ENCODE results near the gene NOS1AP. TPM values are rescaled to one million over a fixed set of nuclear protein-coding genes. Genes with fewer than 3 reads are reported as not detected.

NOS1AP gene
- total and polyA plus RNA-seq, 2 donors (not counting 3 experiments of a cell fraction or from before 2014, with no cell fraction given): 1.3 to 5.4 TPM

DNA sequence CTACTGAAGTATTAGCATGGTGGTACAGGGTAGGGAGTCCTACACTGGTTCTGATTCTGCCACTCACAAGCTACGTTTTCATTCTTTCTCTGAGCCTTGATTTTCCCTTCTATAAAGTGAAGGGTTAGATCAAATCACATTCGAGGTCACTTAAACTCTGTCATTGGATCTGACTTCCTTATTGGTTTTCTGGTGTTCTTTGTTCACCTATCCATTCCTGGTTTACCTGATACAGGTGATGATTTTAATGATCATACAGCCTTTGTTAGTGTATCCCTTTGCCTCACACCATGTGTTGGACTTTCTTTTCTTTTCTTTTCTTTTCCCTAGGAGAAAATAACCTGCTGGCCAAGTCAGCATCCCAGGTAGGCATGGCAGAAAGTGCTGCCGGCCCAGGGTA is 74.8 kb downstream of the NOS1AP start:
- ChIA-PET POLR2A (no interaction called here), CTCF (no interaction called here)
- dilution Hi-C loops (cut with MboI; ENCODE audit: extremely low pct_ligation_motif_present, low sequenced_read_pairs): no loop called here
- Histone ChIP-seq H3K79me2 (ENCODE audit: control insufficient read depth, insufficient read depth, low read length) (no peaks in the 10 kb centered on the region), H3K4me2 (ENCODE audit: insufficient read depth, low read length) (no peak overlapping the region), H3K36me3 (ENCODE audit: control insufficient read depth in 2 of 2, extremely low read depth in 1 of 2, insufficient read depth in 2 of 2, low read length in 2 of 2) (no peaks in the 10 kb centered on the region), H3K27ac (ENCODE audit: insufficient read depth, low read depth, low read length) (no peak overlapping the region), H3K27me3 (ENCODE audit: control insufficient read depth in 2 of 2, insufficient read depth in 2 of 2, low read length in 2 of 2) (no peaks in the 10 kb centered on the region), H3K9me3 (replicated peaks; ENCODE audit: control insufficient read depth, insufficient read depth, low read length) (no peaks in the 10 kb centered on the region), H3K4me3 (replicated peaks in 1 of 3; ENCODE audit: insufficient read depth in 1 of 3, low read depth in 1 of 3, low read length in 3 of 3) (no peak overlapping the region), H4K20me1 (replicated peaks; ENCODE audit: control insufficient read depth, extremely low read depth, insufficient read depth, low read length) (no peaks in the 10 kb centered on the region), H2AFZ (ENCODE audit: low read depth, low read length) (no peak overlapping the region), H3K9me1 (replicated peaks; ENCODE audit: control insufficient read depth, extremely low read depth, insufficient read depth, low read length) (no peaks in the 10 kb centered on the region), H3K9ac (replicated peaks; ENCODE audit: extremely low read depth, insufficient read depth, low read length) (no peak overlapping the region), H3K4me1 (ENCODE audit: control insufficient read depth, extremely low read depth, insufficient read depth, low read length) (no peaks in the 10 kb centered on the region)
- no peak for TF ChIP-seq POLR2AphosphoS5 (IDR thresholded peaks at IDR 0.05; ENCODE audit: insufficient read depth, low read depth, low read length)
- TF ChIP-seq, protein P1, sequence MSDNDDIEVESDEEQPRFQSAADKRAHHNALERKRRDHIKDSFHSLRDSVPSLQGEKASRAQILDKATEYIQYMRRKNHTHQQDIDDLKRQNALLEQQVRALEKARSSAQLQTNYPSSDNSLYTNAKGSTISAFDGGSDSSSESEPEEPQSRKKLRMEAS (IDR thresholded peaks at IDR 0.05; ENCODE audit: insufficient read depth, insufficient read length): no peak
- FAIRE-seq (no peak), DNase-seq (ENCODE audit: low read depth, low spot score) (no peak)
- no TSS peak for BruUV-seq (replicated peaks)
- intact Hi-C loops (cut with micrococcal nuclease): no loop called here

DNA sequence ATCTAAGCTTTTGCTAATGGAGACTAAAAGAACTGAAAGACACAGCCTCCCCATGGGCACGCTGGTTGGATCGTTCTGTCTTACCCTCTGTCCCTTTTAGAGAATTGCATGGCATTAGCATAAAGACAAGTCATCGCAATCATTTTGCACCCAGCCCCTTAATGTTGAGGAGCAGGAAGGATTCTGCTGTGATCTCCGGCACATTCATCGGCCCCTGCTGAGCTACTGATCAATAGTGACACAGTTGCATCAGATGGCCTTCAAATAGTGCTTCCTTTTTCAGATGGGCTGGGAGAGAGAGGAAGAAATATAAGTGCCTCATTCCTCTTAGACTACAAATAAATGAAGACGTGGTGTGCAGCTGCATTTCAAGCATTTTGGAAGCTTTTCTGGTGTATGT is 75.4 kb downstream of the NOS1AP start:
- Histone ChIP-seq H3K9ac (replicated peaks; ENCODE audit: extremely low read depth, insufficient read depth, low read length) (no peak overlapping the region), H3K9me1 (replicated peaks; ENCODE audit: control insufficient read depth, extremely low read depth, insufficient read depth, low read length) (no peaks in the 10 kb centered on the region), H3K4me3 (replicated peaks in 1 of 3; ENCODE audit: insufficient read depth in 1 of 3, low read depth in 1 of 3, low read length in 3 of 3) (no peak overlapping the region), H2AFZ (ENCODE audit: low read depth, low read length) (no peak overlapping the region), H3K9me3 (replicated peaks; ENCODE audit: control insufficient read depth, insufficient read depth, low read length) (no peaks in the 10 kb centered on the region), H3K27me3 (ENCODE audit: control insufficient read depth in 2 of 2, insufficient read depth in 2 of 2, low read length in 2 of 2) (no peaks in the 10 kb centered on the region), H4K20me1 (replicated peaks; ENCODE audit: control insufficient read depth, extremely low read depth, insufficient read depth, low read length) (no peaks in the 10 kb centered on the region), H3K27ac (ENCODE audit: insufficient read depth, low read depth, low read length) (no peak overlapping the region), H3K4me2 (ENCODE audit: insufficient read depth, low read length) (no peak overlapping the region), H3K79me2 (ENCODE audit: control insufficient read depth, insufficient read depth, low read length) (no peaks in the 10 kb centered on the region), H3K4me1 (ENCODE audit: control insufficient read depth, extremely low read depth, insufficient read depth, low read length) (no peaks in the 10 kb centered on the region), H3K36me3 (ENCODE audit: control insufficient read depth in 2 of 2, extremely low read depth in 1 of 2, insufficient read depth in 2 of 2, low read length in 2 of 2) (no peaks in the 10 kb centered on the region)
- no TSS peak for BruUV-seq (replicated peaks)
- POLR2A ChIA-PET: no interaction called here
- intact Hi-C loops (cut with micrococcal nuclease) (no loop called here), dilution Hi-C loops (cut with MboI; ENCODE audit: extremely low pct_ligation_motif_present, low sequenced_read_pairs) (no loop called here)
- TF ChIP-seq, protein P2, sequence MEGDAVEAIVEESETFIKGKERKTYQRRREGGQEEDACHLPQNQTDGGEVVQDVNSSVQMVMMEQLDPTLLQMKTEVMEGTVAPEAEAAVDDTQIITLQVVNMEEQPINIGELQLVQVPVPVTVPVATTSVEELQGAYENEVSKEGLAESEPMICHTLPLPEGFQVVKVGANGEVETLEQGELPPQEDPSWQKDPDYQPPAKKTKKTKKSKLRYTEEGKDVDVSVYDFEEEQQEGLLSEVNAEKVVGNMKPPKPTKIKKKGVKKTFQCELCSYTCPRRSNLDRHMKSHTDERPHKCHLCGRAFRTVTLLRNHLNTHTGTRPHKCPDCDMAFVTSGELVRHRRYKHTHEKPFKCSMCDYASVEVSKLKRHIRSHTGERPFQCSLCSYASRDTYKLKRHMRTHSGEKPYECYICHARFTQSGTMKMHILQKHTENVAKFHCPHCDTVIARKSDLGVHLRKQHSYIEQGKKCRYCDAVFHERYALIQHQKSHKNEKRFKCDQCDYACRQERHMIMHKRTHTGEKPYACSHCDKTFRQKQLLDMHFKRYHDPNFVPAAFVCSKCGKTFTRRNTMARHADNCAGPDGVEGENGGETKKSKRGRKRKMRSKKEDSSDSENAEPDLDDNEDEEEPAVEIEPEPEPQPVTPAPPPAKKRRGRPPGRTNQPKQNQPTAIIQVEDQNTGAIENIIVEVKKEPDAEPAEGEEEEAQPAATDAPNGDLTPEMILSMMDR (IDR thresholded peaks at IDR 0.05; ENCODE audit: extremely low read depth in 1 of 2, insufficient read depth in 1 of 2, low read depth in 1 of 2, low read length in 2 of 2): no peak
- TF ChIP-seq FOS (IDR thresholded peaks at IDR 0.05; ENCODE audit: borderline replicate concordance, insufficient read depth, low read length): no peak
- no peak for TF ChIP-seq EZH2 (IDR thresholded peaks at IDR 0.05; ENCODE audit: borderline replicate concordance, low read depth, low read length, severe bottlenecking)
- no peak for TF ChIP-seq POLR2AphosphoS5 (IDR thresholded peaks at IDR 0.05; ENCODE audit: insufficient read depth, low read depth, low read length)
- no peak for TF ChIP-seq JUN (IDR thresholded peaks at IDR 0.05; ENCODE audit: borderline replicate concordance, insufficient read depth, insufficient read length, low read depth)
- no peak for TF ChIP-seq GATA2 (IDR thresholded peaks at IDR 0.05; ENCODE audit: insufficient read depth, insufficient read length, low read depth, low read length)
- no peak for TF ChIP-seq MYC (IDR thresholded peaks at IDR 0.05; ENCODE audit: low read depth, low read length)
- TF ChIP-seq POLR2A (IDR thresholded peaks at IDR 0.05; ENCODE audit: low read depth, low read length): no peak
- TF ChIP-seq, protein P1 (IDR thresholded peaks at IDR 0.05; ENCODE audit: insufficient read depth, insufficient read length): no peak
- CTCF ChIA-PET: no interaction called here
- DNase-seq (ENCODE audit: low read depth, low spot score) (no peak), FAIRE-seq (no peak)
